Endothelial cell of umbilical vein (primary cell): Measurements from ENCODE around the gene MED15. TPM values are rescaled to one million over a fixed set of nuclear protein-coding genes. Genes with fewer than 3 reads are reported as not detected.

Source experiments
- BruUV-seq: library from RNA; stranded (reverse); fragments of 400-500 nt; replicated peaks from 2 replicates; lab custom pipeline; 2021; lab: Mats Ljungman, UMichigan
- CTCF ChIA-PET: fragments of 300-600, 350-600 bp; sonication (Branson Sonifier 250); formaldehyde crosslinking; loops from one replicate; lab custom pipeline; 2021; ENCODE audit warnings: antibody characterized with exemption, inconsistent platforms; lab: Charles Lee
- POLR2A ChIA-PET: fragments of 300-600, 350-600 bp; sonication (Branson Sonifier 250); formaldehyde crosslinking; loops from one replicate; lab custom pipeline; 2021; ENCODE audit warnings: antibody characterized with exemption, inconsistent platforms; lab: Charles Lee
- DNase-seq: peaks from one replicate; pipeline ENCODE4 v3.0.0-alpha.2; 2011; ENCODE audit warnings: low read depth, low spot score
- FAIRE-seq: peaks from 2 replicates; lab custom pipeline; 2011; peaks lifted over from hg19 to GRCh38; lab: Jason Lieb, UNC
- H2AFZ ChIP-seq: 2 replicates; pipeline ENCODE4 v1.6.0; 2012; ENCODE audit warnings: low read depth, low read length, control low read depth, inconsistent platforms
- H3K27ac ChIP-seq: 2 replicates; pipeline ENCODE4 v1.5.1; 2011; ENCODE audit warnings: low read depth, mild to moderate bottlenecking, control low read depth, low read length, moderate library complexity; ENCODE audit not compliant: insufficient read depth
- H3K27me3 ChIP-seq, 2 experiments: 2 replicates each; pipeline versions ENCODE4 v1.6.0 to v1.6.1; 2011; ENCODE audit warnings: low read length in 2 of 2, mixed read lengths in 1 of 2; ENCODE audit not compliant: control insufficient read depth in 2 of 2, insufficient read depth in 2 of 2
- H3K36me3 ChIP-seq, 2 experiments: 2 replicates in 1 of 2; 3 replicates in 1 of 2; pipeline ENCODE4 v1.5.1; 2011; ENCODE audit warnings: low read length in 2 of 2, mild to moderate bottlenecking in 1 of 2, moderate library complexity in 1 of 2; ENCODE audit not compliant: control insufficient read depth in 2 of 2, insufficient read depth in 2 of 2; ENCODE audit errors: extremely low read depth in 1 of 2
- H3K4me1 ChIP-seq: 3 replicates; pipeline ENCODE4 v1.5.1; 2011; ENCODE audit warnings: mild to moderate bottlenecking, low read length; ENCODE audit not compliant: control insufficient read depth, insufficient read depth; ENCODE audit errors: extremely low read depth
- H3K4me2 ChIP-seq: 2 replicates; pipeline ENCODE4 v1.6.1; 2011; ENCODE audit warnings: low read length, control low read depth, mixed read lengths; ENCODE audit not compliant: insufficient read depth
- H3K4me3 ChIP-seq, 3 experiments: fragments of 200-600 bp in 1 of 3; sonication (generic), shearing (Covaris generic) in 1 of 3; replicated peaks in 1 of 3; 2 replicates each; pipeline ENCODE4 v1.5.1; 2011 to 2016; ENCODE audit warnings: control low read depth in 3 of 3, low read length in 3 of 3, mild to moderate bottlenecking in 2 of 3, inconsistent platforms in 1 of 3, low read depth in 1 of 3, moderate library complexity in 1 of 3; ENCODE audit not compliant: insufficient read depth in 1 of 3
- H3K79me2 ChIP-seq: 2 replicates; pipeline ENCODE4 v1.6.0; 2012; ENCODE audit warnings: low read length, inconsistent platforms; ENCODE audit not compliant: control insufficient read depth, insufficient read depth
- H3K9ac ChIP-seq: replicated peaks from 2 replicates; pipeline ENCODE3; 2011; ENCODE audit warnings: low read length, control low read depth; ENCODE audit not compliant: insufficient read depth; ENCODE audit errors: extremely low read depth
- H3K9me1 ChIP-seq: replicated peaks from 3 replicates; pipeline ENCODE4 v1.6.0; 2011; ENCODE audit warnings: mild to moderate bottlenecking, low read length; ENCODE audit not compliant: control insufficient read depth, insufficient read depth; ENCODE audit errors: extremely low read depth
- H3K9me3 ChIP-seq: replicated peaks from 2 replicates; pipeline ENCODE4 v1.5.1; 2012; ENCODE audit warnings: low read length, inconsistent platforms; ENCODE audit not compliant: control insufficient read depth, insufficient read depth
- H4K20me1 ChIP-seq: replicated peaks from 2 replicates; pipeline ENCODE3; 2011; ENCODE audit warnings: mild to moderate bottlenecking, low read length; ENCODE audit not compliant: control insufficient read depth, insufficient read depth; ENCODE audit errors: extremely low read depth
- CTCF ChIP-seq, 2 donors: IDR thresholded peaks; 1 replicate in 1 of 2; 2 replicates in 1 of 2; pipeline ENCODE4 v1.5.1; 2011; ENCODE audit warnings: low read length in 2 of 2, mild to moderate bottlenecking in 2 of 2, moderate library complexity in 2 of 2, control low read depth in 1 of 2, inconsistent platforms in 1 of 2, low read depth in 1 of 2; ENCODE audit not compliant: insufficient read depth in 1 of 2; ENCODE audit errors: extremely low read depth in 1 of 2
- EZH2 ChIP-seq: IDR thresholded peaks from 2 replicates; pipeline ENCODE4 v1.6.1; 2012; ENCODE audit warnings: borderline replicate concordance, low read depth, mild to moderate bottlenecking, moderate library complexity, low read length, inconsistent platforms; ENCODE audit not compliant: severe bottlenecking
- FOS ChIP-seq: IDR thresholded peaks from 2 replicates; pipeline ENCODE4 v1.6.1; 2011; ENCODE audit warnings: mild to moderate bottlenecking, low read length, moderate library complexity, borderline replicate concordance; ENCODE audit not compliant: insufficient read depth
- GATA2 ChIP-seq: IDR thresholded peaks from 2 replicates; pipeline ENCODE4 v1.7.0; 2011; ENCODE audit warnings: low read depth, mild to moderate bottlenecking, moderate library complexity, mixed read lengths, low read length; ENCODE audit not compliant: insufficient read length, insufficient read depth
- JUN ChIP-seq: IDR thresholded peaks from 2 replicates; pipeline ENCODE4 v1.6.1; 2011; ENCODE audit warnings: borderline replicate concordance, low read depth; ENCODE audit not compliant: insufficient read length, insufficient read depth
- MAX ChIP-seq: IDR thresholded peaks from 2 replicates; pipeline ENCODE4 v1.6.1; 2011; ENCODE audit not compliant: insufficient read depth, insufficient read length
- MYC ChIP-seq: IDR thresholded peaks from one replicate; pipeline ENCODE4 v1.6.1; 2011; ENCODE audit warnings: mild to moderate bottlenecking, low read depth, low read length
- POLR2AphosphoS5 ChIP-seq: IDR thresholded peaks from 2 replicates; pipeline ENCODE4 v1.6.1; 2012; ENCODE audit warnings: low read depth, mild to moderate bottlenecking, control low read depth, low read length, moderate library complexity; ENCODE audit not compliant: insufficient read depth
- dilution Hi-C: fragments of 300-500 bp; cut with MboI; formaldehyde crosslinking; loops from one replicate; pipeline ENCODE4 v1.15.0; 2019; ENCODE audit warnings: low sequenced_read_pairs; ENCODE audit not compliant: extremely low pct_ligation_motif_present
- intact Hi-C: fragments of 100-400 bp; cut with micrococcal nuclease; formaldehyde crosslinking; loops from one replicate; pipeline ENCODE4 v1.10.0; 2022
- polyA plus RNA-seq, 4 experiments: library from polyadenylated mRNA; depleted of rRNA in 3 of 4; stranded (reverse) in 3 of 4; unstranded in 1 of 4; fragments of >200 nt; gene quantifications; 2 replicates each; pipeline versions ENCODE4 v1.2.1 to v1.2.3, GENCODE V29; 2011 to 2012; ENCODE audit warnings: missing spikeins in 1 of 4
- total RNA-seq: library from RNA; stranded (reverse); gene quantifications from 2 replicates; pipeline ENCODE4 v1.2.3, GENCODE V29; 2021

The MED15 gene
- total and polyA plus RNA-seq, 2 donors (not counting 3 experiments of a cell fraction or from before 2014, with no cell fraction given): 68.1 to 138 TPM

GRCh38 chr22:20546541-20546950, 39.1 kb downstream of the MED15 start:
- Histone ChIP-seq H3K4me1 (peaks cover 33% of the 10 kb centered on the region), H3K27ac (no peak overlapping the region), H3K4me2 (no peak overlapping the region), H3K9ac (no peak overlapping the region), H3K9me1 (no peaks in the 10 kb centered on the region), H3K79me2 (peaks cover 87% of the 10 kb centered on the region), H4K20me1 (peaks cover 16% of the 10 kb centered on the region), H3K36me3 (peaks cover 0 to 4% of the 10 kb centered on the region in 2 experiments), H2AFZ (no peak overlapping the region), H3K9me3 (no peaks in the 10 kb centered on the region), H3K4me3 (no peak overlapping the region), H3K27me3 (no peaks in the 10 kb centered on the region)
- FAIRE-seq (no peak), DNase-seq (no peak)
- TF ChIP-seq POLR2AphosphoS5 (no peak), FOS (no peak), MAX (no peak), EZH2 (no peak), MYC (no peak), JUN (no peak), GATA2 (no peak), CTCF (IDR thresholded peaks at IDR 0.05; ENCODE audit: extremely low read depth in 1 of 2, insufficient read depth in 1 of 2, low read depth in 1 of 2, low read length in 2 of 2) (no peak)
- ChIA-PET CTCF (interaction anchor here (1.6 to 2.2 kb wide), 2 partner anchors 18 to 21 kb away, joined by 3 to 7 read pairs; no protein-coding TSS in a partner anchor), POLR2A (interaction anchor here (0.7 kb wide), 1 partner anchor 11 kb away, joined by 4 read pairs; no protein-coding TSS in a partner anchor)
- intact Hi-C loops: no loop called here
- dilution Hi-C loops: no loop called here
- no TSS peak for BruUV-seq
